H9 (cell line): ENCODE data around the gene ELMOD3. TPM values are rescaled to one million over a fixed set of nuclear protein-coding genes. Genes with fewer than 3 reads are reported as not detected.

Source experiments
- DNase-seq: peaks from one replicate; pipeline ENCODE4 v3.0.0-alpha.2; 2017
- H2AFZ ChIP-seq: one replicate; pipeline ENCODE4 v1.6.1; 2013; ENCODE audit warnings: mild to moderate bottlenecking, low read length, control low read depth, moderate library complexity
- H2AK5ac ChIP-seq: 2 replicates; pipeline ENCODE4 v1.6.1; 2013; ENCODE audit warnings: low read length, control low read depth, mixed read lengths; ENCODE audit not compliant: insufficient read length
- H2BK120ac ChIP-seq: one replicate; pipeline ENCODE4 v1.6.1; 2013; ENCODE audit warnings: low read depth, mild to moderate bottlenecking, low read length, control low read depth, inconsistent platforms; ENCODE audit not compliant: poor library complexity, severe bottlenecking
- H2BK12ac ChIP-seq: 2 replicates; pipeline ENCODE4 v1.6.1; 2013; ENCODE audit warnings: low read length, control low read depth, mixed read lengths, low read depth; ENCODE audit not compliant: insufficient read length
- H2BK15ac ChIP-seq: 2 replicates; pipeline ENCODE4 v1.6.1; 2013; ENCODE audit warnings: low read depth, low read length, control low read depth
- H2BK20ac ChIP-seq: one replicate; pipeline ENCODE4 v1.6.1; 2013; ENCODE audit warnings: low read depth, mild to moderate bottlenecking, low read length, control low read depth, inconsistent platforms; ENCODE audit not compliant: poor library complexity, severe bottlenecking
- H2BK5ac ChIP-seq: 2 replicates; pipeline ENCODE4 v1.6.1; 2013; ENCODE audit warnings: low read length, control low read depth, mixed read lengths; ENCODE audit not compliant: insufficient read length
- H3K14ac ChIP-seq: 2 replicates; pipeline ENCODE4 v1.6.1; 2013; ENCODE audit warnings: low read length, control low read depth; ENCODE audit not compliant: insufficient read depth
- H3K18ac ChIP-seq: 2 replicates; pipeline ENCODE4 v1.6.1; 2013; ENCODE audit warnings: low read depth, mild to moderate bottlenecking, mixed read lengths, low read length, control low read depth; ENCODE audit not compliant: insufficient read length
- H3K23ac ChIP-seq: 2 replicates; pipeline ENCODE4 v1.6.1; 2013; ENCODE audit warnings: low read length, control low read depth, mixed read lengths, low read depth; ENCODE audit not compliant: insufficient read length
- H3K23me2 ChIP-seq: 2 replicates; pipeline ENCODE4 v1.6.1; 2013; ENCODE audit warnings: low read depth, mild to moderate bottlenecking, mixed read lengths, low read length, control low read depth; ENCODE audit not compliant: insufficient read length, poor library complexity, severe bottlenecking
- H3K27ac ChIP-seq: 2 replicates; pipeline ENCODE4 v1.5.1; 2013; ENCODE audit warnings: low read length, control low read depth, mixed read lengths, low read depth; ENCODE audit not compliant: insufficient read length
- H3K27me3 ChIP-seq: 2 replicates; pipeline ENCODE4 v1.6.1; 2013; ENCODE audit warnings: low read length, control low read depth, inconsistent platforms; ENCODE audit not compliant: insufficient read depth
- H3K4ac ChIP-seq: 2 replicates; pipeline ENCODE4 v1.6.1; 2013; ENCODE audit warnings: low read depth, mild to moderate bottlenecking, control low read depth, inconsistent platforms, low read length, moderate library complexity
- H3K4me1 ChIP-seq: 2 replicates; pipeline ENCODE4 v1.6.1; 2013; ENCODE audit warnings: low read length, control low read depth, inconsistent platforms; ENCODE audit not compliant: insufficient read depth
- H3K4me2 ChIP-seq: 2 replicates; pipeline ENCODE4 v1.6.1; 2013; ENCODE audit warnings: low read length, control low read depth, mixed read lengths; ENCODE audit not compliant: insufficient read length, insufficient read depth
- H3K56ac ChIP-seq: 2 replicates; pipeline ENCODE4 v1.6.1; 2013; ENCODE audit warnings: low read depth, mild to moderate bottlenecking, mixed read lengths, low read length, control low read depth; ENCODE audit not compliant: insufficient read length
- H3K79me1 ChIP-seq: 2 replicates; pipeline ENCODE4 v1.6.1; 2013; ENCODE audit warnings: low read depth, mild to moderate bottlenecking, moderate library complexity, low read length, control low read depth, inconsistent platforms; ENCODE audit not compliant: insufficient read depth, poor library complexity, severe bottlenecking
- H3K79me2 ChIP-seq: 2 replicates; pipeline ENCODE4 v1.6.1; 2013; ENCODE audit warnings: low read length, control low read depth, inconsistent platforms; ENCODE audit not compliant: insufficient read depth
- H3K9ac ChIP-seq: 2 replicates; pipeline ENCODE4 v1.6.1; 2013; ENCODE audit warnings: low read length, control low read depth, mixed read lengths; ENCODE audit not compliant: insufficient read length; ENCODE audit errors: extremely low read depth
- H3K9me3 ChIP-seq: one replicate; pipeline ENCODE4 v1.6.1; 2013; ENCODE audit warnings: low read depth, low read length, inconsistent platforms; ENCODE audit not compliant: control insufficient read depth
- H3T11ph ChIP-seq: one replicate; pipeline ENCODE4 v1.6.1; 2013; ENCODE audit warnings: mild to moderate bottlenecking, low read length, control low read depth, inconsistent platforms
- H4K20me1 ChIP-seq: one replicate; pipeline ENCODE4 v1.6.1; 2013; ENCODE audit not compliant: control insufficient read depth, insufficient read length, insufficient read depth
- H4K5ac ChIP-seq: 2 replicates; pipeline ENCODE4 v1.6.1; 2013; ENCODE audit warnings: low read depth, mild to moderate bottlenecking, mixed read lengths, low read length, control low read depth; ENCODE audit not compliant: insufficient read length
- H4K8ac ChIP-seq: replicated peaks from 2 replicates; pipeline ENCODE4 v1.6.1; 2013; ENCODE audit warnings: low read length, control low read depth, mixed read lengths, low read depth; ENCODE audit not compliant: insufficient read length
- H4K91ac ChIP-seq: 2 replicates; pipeline ENCODE4 v1.6.1; 2013; ENCODE audit warnings: low read depth, mild to moderate bottlenecking, moderate library complexity, mixed read lengths, low read length, control low read depth; ENCODE audit not compliant: insufficient read length
- H3K27ac Mint-ChIP-seq, 3 experiments: 2 replicates in 2 of 3; 3 replicates in 1 of 3; pipeline ENCODE4 v1.8.0; 2020 to 2021; ENCODE audit warnings: mixed read lengths in 3 of 3, mild to moderate bottlenecking in 1 of 3, moderate library complexity in 1 of 3
- H3K27me3 Mint-ChIP-seq: 2 replicates; pipeline ENCODE4 v1.8.0; 2021; ENCODE audit warnings: low read depth, mild to moderate bottlenecking, moderate library complexity, mixed read lengths
- H3K36me3 Mint-ChIP-seq, 3 experiments: 2 replicates in 2 of 3; 3 replicates in 1 of 3; pipeline ENCODE4 v1.8.0; 2020 to 2021; ENCODE audit warnings: low read depth in 3 of 3, mixed read lengths in 3 of 3; ENCODE audit not compliant: insufficient read depth in 1 of 3
- H3K4me1 Mint-ChIP-seq, 2 experiments: 2 replicates each; pipeline ENCODE4 v1.8.0; 2020; ENCODE audit warnings: mixed read lengths in 2 of 2
- H3K4me3 Mint-ChIP-seq, 2 experiments: 2 replicates in 1 of 2; 3 replicates in 1 of 2; pipeline ENCODE4 v1.8.0; 2020 to 2021; ENCODE audit warnings: mild to moderate bottlenecking in 2 of 2, mixed read lengths in 2 of 2, moderate library complexity in 1 of 2
- H3K9me3 Mint-ChIP-seq, 2 experiments: 2 replicates in 1 of 2; 3 replicates in 1 of 2; pipeline ENCODE4 v1.8.0; 2020; ENCODE audit warnings: mild to moderate bottlenecking in 2 of 2, mixed read lengths in 2 of 2, moderate library complexity in 1 of 2
- CTCF ChIP-seq: fragments of 200-600 bp; sonication (generic); conservative IDR thresholded peaks from 3 replicates; pipeline ENCODE4 v1.8.0; 2021; ENCODE audit warnings: antibody characterized with exemption, mild to moderate bottlenecking
- whole genome bisulfite sequencing: extraction: QIAGEN DNeasy Blood & Tissue Kit; methylation state at CpG from one replicate; pipeline ENCODE4 v1.1.7; 2013; ENCODE audit warnings: missing lambda C conversion rate, low lambda C conversion rate, mixed read lengths; ENCODE audit not compliant: insufficient read length; ENCODE audit errors: extremely low coverage; 5-methylcytosine and 5-hydroxymethylcytosine counted together
- total RNA-seq: library from RNA; stranded (reverse); gene quantifications from 2 replicates; pipeline ENCODE4 v1.2.1, GENCODE V29; 2021

Gene ELMOD3
- total RNA-seq, 1 experiment from 2014 or later: 7.6 TPM

GRCh38 chr2:85435220-85435958 is 80.8 kb downstream of the ELMOD3 start:
- no peak overlapping the region for H4K5ac ChIP-seq
- H3K4me2 ChIP-seq: no peak overlapping the region
- no CpG with 5 or more reads among the region's 21 CpGs for WGBS
- H2BK12ac ChIP-seq: no peak overlapping the region
- no peak overlapping the region for H3K4ac ChIP-seq
- Mint-ChIP-seq H3K27ac (no peak overlapping the region), H3K36me3 (no peaks in the 10 kb centered on the region), H3K9me3 (no peaks in the 10 kb centered on the region; a peak in 2 of 5 replicates), H3K27me3 (peaks cover 18% of the 10 kb centered on the region), H3K4me1 (peaks cover 41 to 59% of the 10 kb centered on the region in 2 experiments), H3K4me3 (no peak overlapping the region)
- peaks cover 8% of the 10 kb centered on the region for H3K23me2 ChIP-seq
- H3K23ac ChIP-seq: no peak overlapping the region
- no peaks in the 10 kb centered on the region for H3K9me3 ChIP-seq
- H2BK20ac ChIP-seq: no peak overlapping the region
- no peak overlapping the region for H3K18ac ChIP-seq
- no peak overlapping the region for H4K91ac ChIP-seq
- no peak overlapping the region for H3K9ac ChIP-seq
- peaks cover 13% of the 10 kb centered on the region; the same call in 1 of the 2 replicates for H3K4me1 ChIP-seq
- no peak overlapping the region for H3K14ac ChIP-seq
- no peak overlapping the region for H2BK120ac ChIP-seq
- no peaks in the 10 kb centered on the region; the same call in 1 of the 2 replicates for H3K27me3 ChIP-seq
- no peaks in the 10 kb centered on the region for H3K79me2 ChIP-seq
- no peaks in the 10 kb centered on the region for H3K79me1 ChIP-seq
- H2BK15ac ChIP-seq: no peak overlapping the region
- no peak overlapping the region for H4K8ac ChIP-seq
- no peak overlapping the region for H2BK5ac ChIP-seq
- DNase-seq: no peak
- no peaks in the 10 kb centered on the region for H4K20me1 ChIP-seq
- no peak overlapping the region for H3K56ac ChIP-seq
- no peak overlapping the region for H3K27ac ChIP-seq
- no peak overlapping the region for H3T11ph ChIP-seq
- no peak overlapping the region for H2AFZ ChIP-seq
- no peak overlapping the region for H2AK5ac ChIP-seq
- no peak for TF ChIP-seq CTCF
